ENCODE results near the gene CKS2. TPM values are rescaled to one million over a fixed set of nuclear protein-coding genes. Genes with fewer than 3 reads are reported as not detected.

The CKS2 gene
- total and polyA plus RNA-seq, 2 experiments from 2014 or later = 512 to 1,783 TPM

GRCh38 chr9:89277043-89277442 is 34.0 kb upstream of the CKS2 start (continued):
- TF ChIP-seq ZNF462 (CRISPR knock-in tag; IDR thresholded peaks at IDR 0.05) (no peak), ETS1 (IDR thresholded peaks at IDR 0.05) (no peak)

- Histone ChIP-seq H3F3A (replicated peaks; ENCODE audit: low read depth) (no peaks in the 10 kb centered on the region), H3K4me2 (no peak overlapping the region), H2AFZ (no peak overlapping the region), H3K79me2 (replicated peaks; ENCODE audit: insufficient read depth) (no peaks in the 10 kb centered on the region), H3K36me3 (ENCODE audit: insufficient read depth) (no peaks in the 10 kb centered on the region), H3K9me2 (ENCODE audit: insufficient read depth) (no peaks in the 10 kb centered on the region), H3K27ac (ENCODE audit: low read depth) (no peak overlapping the region), H3K4me1 (ENCODE audit: insufficient read depth) (no peaks in the 10 kb centered on the region; the same call in 1 of the 2 replicates), H3K27me3 (ENCODE audit: insufficient read depth) (no peaks in the 10 kb centered on the region), H4K20me1 (replicated peaks; ENCODE audit: insufficient read depth) (no peaks in the 10 kb centered on the region), H3K4me3 (no peak overlapping the region)
- no peak for DNase-seq (ENCODE audit: low spot score)
- no peak overlapping the region for H3K27ac Mint-ChIP-seq
- peaks cover 44% of the 10 kb centered on the region for H3K9me3 Mint-ChIP-seq
- peaks cover 3% of the 10 kb centered on the region; the same call in 1 of the 3 replicates for H3K4me1 Mint-ChIP-seq
- no peak for ATAC-seq
- peaks cover 45% of the 10 kb centered on the region for H3K36me3 Mint-ChIP-seq (ENCODE audit: low read depth)
- H3K27me3 Mint-ChIP-seq (ENCODE audit: insufficient read depth, low read depth, poor library complexity) = peaks cover 3% of the 10 kb centered on the region
- H3K4me3 Mint-ChIP-seq = no peak overlapping the region
- TF ChIP-seq ZNF114 (CRISPR knock-in tag; IDR thresholded peaks at IDR 0.05) = no peak
- no peak for TF ChIP-seq ETS1 (IDR thresholded peaks at IDR 0.05)
- TF ChIP-seq ZNF462 (CRISPR knock-in tag; IDR thresholded peaks at IDR 0.05) = no peak
- TF ChIP-seq ZNF331 (CRISPR knock-in tag; IDR thresholded peaks at IDR 0.05; ENCODE audit: low read depth) = no peak
- no peak for TF ChIP-seq CREB1 (CRISPR knock-in tag; IDR thresholded peaks at IDR 0.05; ENCODE audit: low read depth)
- no peak for TF ChIP-seq NANOG (IDR thresholded peaks at IDR 0.05; ENCODE audit: borderline replicate concordance)
Measured at GRCh38 chr9:89277454-89277853, 33.5 kb upstream of the CKS2 start.
